GM12801 (cell line): Measurements from ENCODE around the gene SH3RF3.

Experiments
- TF ChIP-seq, protein P1 (sequence below): IDR thresholded peaks from one replicate; pipeline ENCODE4 v1.5.1; 2011; ENCODE audit warnings: control low read depth; ENCODE audit not compliant: insufficient read length; ENCODE audit errors: extremely low read depth

The SH3RF3 gene

DNA sequence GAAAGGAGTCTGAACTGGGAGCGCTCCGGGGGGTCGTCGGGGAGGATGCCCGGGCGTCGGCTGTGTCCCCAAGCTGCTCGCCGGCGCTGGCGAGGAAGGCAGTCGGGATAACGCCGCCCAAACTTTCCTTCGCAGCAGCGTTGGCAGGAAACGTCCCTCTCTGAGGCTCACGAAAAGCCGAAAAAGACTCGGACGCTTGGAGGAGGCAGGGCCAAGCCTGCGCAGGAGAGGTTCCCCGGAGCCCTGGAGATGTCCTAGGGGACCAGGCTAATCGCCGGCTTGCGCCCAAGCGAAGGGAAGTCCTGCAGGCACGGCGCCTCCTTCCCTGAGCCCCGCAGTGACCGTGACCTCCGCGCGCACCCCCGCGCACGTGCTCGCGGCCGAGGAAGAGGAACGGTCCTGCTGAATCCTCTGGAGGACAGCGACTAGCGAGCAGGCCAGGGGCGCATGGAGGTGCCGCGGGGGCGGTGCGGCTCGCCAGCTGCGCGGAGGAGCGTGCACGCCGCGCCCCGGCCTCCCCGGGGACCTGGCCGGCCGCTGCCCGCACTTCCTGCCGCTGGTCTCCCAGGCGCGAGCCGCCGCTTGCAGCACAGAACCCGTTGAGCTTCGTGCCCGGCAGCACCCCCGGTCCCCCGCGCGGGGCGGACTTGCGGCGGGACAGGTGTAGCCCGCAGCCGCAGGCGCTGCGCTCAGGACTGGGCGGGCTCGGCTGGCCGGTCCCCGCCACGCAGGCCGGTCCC, at the start of gene SH3RF3:
Gene SH3RF3 (plus strand): TSS at position 590 of the 740 bp plus-strand sequence.
- TF ChIP-seq, protein P1, sequence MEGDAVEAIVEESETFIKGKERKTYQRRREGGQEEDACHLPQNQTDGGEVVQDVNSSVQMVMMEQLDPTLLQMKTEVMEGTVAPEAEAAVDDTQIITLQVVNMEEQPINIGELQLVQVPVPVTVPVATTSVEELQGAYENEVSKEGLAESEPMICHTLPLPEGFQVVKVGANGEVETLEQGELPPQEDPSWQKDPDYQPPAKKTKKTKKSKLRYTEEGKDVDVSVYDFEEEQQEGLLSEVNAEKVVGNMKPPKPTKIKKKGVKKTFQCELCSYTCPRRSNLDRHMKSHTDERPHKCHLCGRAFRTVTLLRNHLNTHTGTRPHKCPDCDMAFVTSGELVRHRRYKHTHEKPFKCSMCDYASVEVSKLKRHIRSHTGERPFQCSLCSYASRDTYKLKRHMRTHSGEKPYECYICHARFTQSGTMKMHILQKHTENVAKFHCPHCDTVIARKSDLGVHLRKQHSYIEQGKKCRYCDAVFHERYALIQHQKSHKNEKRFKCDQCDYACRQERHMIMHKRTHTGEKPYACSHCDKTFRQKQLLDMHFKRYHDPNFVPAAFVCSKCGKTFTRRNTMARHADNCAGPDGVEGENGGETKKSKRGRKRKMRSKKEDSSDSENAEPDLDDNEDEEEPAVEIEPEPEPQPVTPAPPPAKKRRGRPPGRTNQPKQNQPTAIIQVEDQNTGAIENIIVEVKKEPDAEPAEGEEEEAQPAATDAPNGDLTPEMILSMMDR = no peak

DNA sequence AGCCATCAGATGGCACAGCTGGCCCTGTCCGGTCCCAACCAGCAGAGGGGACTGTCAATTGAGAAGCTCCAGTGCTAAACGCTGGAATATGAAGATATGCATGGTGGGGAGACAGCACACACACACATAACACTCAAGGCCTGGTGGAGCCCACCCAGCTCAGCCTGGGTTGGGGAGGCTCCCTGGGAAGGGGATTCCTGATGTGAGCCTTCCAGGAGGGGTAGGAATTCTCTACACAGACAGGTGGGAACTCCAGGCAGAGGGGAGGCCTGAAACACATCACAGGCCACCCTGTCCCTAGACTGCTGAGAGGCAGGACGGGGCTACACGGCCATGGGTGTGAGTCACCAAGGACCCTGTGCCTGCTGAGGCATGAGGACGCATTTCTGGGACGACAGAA, 49.4 kb upstream of the SH3RF3 start:
- TF ChIP-seq, protein P1 = no peak

DNA sequence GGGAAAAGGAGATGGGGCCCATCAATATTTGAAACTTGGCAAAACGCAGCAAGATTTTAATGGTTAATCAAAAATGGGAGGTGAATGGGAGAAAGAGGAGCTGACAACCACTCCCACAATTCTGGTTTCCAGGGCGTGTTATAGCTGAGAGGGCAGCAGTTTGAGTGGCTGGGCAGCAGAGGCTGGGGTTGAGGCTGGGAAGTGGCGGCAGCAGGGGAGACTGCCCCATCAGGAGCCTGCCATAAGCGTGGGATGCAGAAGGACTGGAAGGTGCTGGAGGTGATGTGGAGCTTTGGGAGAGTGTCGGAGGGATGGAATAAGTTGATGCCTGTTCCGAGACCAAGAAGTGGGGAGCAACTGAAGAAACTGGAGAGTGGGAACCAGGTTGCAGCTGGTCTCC, 48.9 kb upstream of the SH3RF3 start:
- TF ChIP-seq, protein P1 = no peak

DNA sequence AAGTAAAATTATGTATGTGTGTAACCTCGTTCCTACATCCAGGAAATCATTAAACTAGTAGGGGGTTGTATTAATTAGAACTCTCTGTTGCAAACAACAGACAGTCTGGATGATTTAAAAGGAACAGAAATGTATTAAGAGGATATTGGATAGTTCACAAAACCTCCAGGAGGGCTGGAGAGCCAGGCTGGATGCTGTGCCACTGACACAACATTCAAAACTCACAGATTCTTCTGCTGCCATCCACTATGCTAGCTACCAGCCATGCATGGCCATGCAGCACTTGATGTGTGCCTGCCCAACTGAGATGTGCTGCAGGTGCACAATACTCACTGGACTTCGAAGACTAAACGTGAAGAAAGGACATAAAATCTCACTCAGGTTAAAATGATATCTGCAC, 48.2 kb upstream of the SH3RF3 start:
- TF ChIP-seq, protein P1 = no peak

DNA sequence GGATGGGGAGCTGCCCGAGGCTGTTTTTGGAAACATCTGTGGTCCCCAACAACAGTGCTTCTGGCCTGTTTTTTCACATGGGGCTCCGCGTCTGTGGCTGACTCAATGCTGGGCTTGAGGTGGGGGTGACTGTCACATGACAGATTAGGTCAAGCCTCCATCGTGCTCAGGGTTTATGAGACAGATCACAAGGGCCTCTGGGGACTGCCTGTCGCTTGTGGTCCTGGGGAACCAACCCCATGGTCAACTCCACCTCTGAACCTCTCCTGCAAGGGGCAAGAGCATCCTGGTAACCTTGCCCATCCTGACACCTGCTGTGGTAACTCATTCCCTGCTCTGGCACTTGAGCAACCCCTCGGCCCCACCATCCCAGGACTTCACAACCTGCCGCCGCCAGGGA, 47.6 kb upstream of the SH3RF3 start:
- TF ChIP-seq, protein P1 = no peak

DNA sequence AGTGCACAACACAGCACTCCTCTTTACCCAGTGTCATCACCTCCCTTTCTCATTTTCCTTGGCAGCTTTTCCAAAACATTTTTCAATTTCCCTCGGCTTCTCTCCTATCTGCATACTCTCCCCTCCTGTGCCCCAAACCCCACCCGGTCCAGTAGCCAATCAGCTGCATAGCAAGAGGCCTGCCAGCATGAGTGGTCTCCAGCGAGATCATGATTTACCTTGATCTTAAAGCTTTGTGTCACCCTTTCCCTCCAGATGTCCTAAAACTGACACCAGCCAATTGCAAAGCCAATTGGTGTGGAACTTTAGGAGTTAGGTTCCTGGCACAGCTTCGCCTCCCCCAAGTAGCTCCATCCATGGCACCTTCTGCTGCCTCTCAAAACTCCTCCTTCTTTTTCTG, 45.2 kb upstream of the SH3RF3 start:
- TF ChIP-seq, protein P1 = no peak

DNA sequence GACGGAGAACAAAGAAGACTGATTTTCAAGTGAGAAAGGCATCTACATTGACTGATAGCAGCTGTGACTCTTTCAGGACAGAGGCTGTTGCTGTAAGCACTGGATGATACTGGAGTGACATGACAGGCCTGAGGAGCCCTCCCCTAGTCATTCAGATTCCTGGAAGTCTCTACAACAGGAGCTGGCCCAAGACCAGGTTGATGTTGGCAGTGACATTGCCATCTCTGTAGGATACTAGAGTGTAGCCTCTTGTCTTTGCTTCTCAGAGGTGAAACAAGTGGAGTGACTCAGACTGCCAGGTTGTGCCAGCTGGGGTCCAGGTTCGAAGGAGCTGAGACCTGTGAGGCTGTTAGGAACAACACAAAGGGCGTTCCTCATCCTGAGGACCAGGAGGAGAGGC, 44.7 kb upstream of the SH3RF3 start:
- TF ChIP-seq, protein P1 = no peak
